Ramos (cell line): ENCODE results near the gene HIPK2.

Experiments
- in situ Hi-C: fragments of 300-500 bp; cut with MboI; formaldehyde crosslinking; loops from one replicate; pipeline ENCODE4 v1.14.3; 2022; ENCODE audit warnings: low sequenced_read_pairs; ENCODE audit not compliant: unreplicated experiment

The HIPK2 gene

DNA sequence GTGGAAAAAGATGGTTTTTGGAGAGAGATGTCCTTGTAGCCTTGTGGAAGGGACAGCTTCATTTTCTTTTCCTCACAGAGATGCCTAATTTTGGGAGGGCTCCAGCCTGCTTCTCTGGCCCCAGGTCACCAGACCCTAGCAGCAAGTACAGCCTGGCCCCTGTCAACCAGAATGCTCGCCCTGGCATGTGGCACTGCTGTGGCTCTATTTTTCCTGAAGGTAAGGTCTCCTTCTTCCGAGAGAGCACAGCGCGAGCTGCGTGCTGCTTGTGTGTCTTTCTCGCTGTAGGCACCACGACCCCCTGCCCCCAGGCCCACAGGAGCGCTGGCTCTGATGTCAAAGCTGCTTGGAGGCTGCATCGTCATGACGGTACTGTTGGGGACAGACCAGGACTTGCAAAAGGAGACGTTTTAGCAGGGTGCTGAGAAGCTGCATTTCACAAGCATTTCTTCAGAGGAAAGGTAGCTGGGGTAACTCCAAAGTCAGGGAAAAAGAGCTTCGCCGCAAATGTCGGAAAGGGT lies 195.6 kb downstream of the HIPK2 start:
- in situ Hi-C loops = no loop called here

DNA sequence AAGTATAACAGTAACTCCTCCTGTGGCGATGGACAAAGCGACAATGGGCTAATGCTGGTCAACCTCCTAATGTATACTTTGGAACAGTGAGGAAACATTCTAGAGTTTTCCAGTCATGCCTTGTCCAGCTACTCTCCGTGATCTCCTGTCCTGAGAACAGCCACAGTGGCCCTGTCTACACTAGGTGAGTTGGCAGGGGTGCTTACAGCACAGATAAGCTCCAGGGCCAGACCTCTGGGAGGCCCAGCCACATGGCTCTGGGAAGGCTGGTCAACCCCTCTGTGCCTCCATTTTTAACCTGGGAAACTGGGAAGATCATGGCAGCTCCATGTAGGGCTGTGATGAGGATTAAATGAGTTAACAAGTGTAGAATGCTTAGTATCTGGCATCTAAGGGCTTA lies 197.4 kb downstream of the HIPK2 start:
- in situ Hi-C loops = no loop called here

DNA sequence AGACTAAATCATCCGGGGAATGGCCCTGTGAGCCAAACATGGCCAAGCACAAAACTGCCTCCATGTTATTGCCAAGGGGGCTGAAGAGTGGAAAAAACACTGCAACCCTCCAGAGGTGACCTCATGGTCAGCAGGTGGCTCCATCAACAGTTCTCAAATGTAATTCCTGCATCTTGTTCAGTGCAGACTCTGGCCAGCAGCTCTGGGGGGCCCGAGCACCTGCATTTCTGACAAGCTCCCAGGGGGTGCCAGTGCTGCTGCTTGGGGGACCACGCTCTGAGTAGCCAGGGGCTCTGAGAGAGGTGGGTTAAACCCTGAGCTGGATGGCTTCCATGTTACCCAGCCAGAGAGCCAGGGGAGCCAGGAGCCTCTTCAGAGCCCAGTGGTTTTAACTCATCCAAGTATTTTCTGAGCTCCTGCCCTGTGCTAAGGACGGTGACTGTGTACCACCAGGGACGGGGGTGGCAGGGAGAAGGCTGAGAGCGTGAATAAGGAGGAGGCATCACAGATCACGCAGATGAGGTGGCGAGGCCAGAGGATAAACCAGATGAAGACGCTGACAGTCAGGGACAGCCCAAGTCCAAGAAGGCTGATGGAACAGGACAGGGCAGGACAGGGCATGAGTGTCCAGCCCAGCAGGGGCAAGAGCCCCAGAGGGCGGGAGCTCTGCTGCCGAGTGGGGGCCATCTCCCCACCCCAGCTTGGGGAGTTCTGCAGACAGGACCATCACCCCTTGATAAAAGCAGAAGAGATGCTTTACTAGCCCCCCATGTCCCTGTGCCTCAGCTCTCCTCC lies 201.4 kb downstream of the HIPK2 start:
- in situ Hi-C loops = no loop called here

- in situ Hi-C loops = no loop called here
These were observed 202.5 kb downstream of the HIPK2 start for GRCh38 chr7:139575338-139575680.

DNA sequence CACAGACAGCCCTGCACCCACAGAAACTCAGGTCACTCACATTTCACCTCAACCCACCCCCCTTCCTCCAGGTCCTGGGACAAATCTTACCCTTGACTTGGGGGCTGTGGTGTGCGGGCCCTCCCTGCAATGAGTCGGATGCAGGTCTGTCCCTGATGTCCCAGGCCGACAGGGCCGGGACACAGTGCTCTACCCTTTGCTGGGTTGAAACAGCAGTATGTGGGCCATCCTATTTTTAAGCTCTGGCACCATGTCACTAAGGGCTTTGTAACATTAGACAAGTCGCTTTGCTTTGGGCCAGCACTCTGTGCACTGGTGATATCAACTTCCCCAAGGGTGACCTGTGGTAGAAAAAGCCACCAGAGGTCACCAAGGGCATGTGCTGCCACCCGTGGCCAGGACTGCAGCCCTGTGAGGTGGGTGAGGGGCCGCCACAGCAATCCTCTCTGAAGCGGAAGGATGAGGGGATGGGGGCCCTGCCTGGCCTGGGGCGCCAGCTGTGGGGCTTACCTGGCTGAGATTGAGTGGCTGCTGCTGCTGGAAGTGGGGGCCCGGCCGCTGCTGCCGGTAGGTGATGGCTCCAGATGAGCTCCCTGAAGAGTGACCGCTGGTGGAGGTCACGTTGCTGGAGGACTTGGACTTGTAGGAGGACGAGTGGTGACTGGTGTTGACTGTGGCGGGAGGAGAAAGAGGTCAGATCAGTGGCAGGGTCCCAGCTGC lies 203.0 kb downstream of the HIPK2 start:
- in situ Hi-C loops = no loop called here

- in situ Hi-C loops = no loop called here
These were observed 203.9 kb downstream of the HIPK2 start for GRCh38 chr7:139573871-139574270.

- in situ Hi-C loops = no loop called here
These were observed 205.0 kb downstream of the HIPK2 start for GRCh38 chr7:139572704-139573385.

DNA sequence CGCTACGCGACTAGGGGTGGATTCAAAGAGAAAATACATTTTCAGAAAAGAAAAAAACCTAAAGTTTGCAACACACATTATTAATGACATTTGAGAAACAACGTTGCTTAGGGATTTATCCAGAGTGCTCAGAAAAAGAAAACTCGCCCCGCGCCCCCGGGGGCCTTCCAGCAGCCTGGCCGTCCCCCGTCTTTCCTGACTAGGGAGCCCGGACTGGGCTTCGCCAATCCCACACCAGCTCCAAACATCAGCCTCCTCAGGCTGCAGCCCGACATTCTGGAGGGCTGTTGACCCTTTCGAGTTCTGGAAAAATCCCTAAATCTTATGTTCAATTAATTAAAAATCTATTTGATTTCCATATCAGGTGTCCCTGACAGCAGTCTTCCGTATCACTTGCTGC lies 205.7 kb downstream of the HIPK2 start:
- in situ Hi-C loops = no loop called here

- in situ Hi-C loops = no loop called here
These were observed 206.1 kb downstream of the HIPK2 start for GRCh38 chr7:139571651-139572050.

DNA sequence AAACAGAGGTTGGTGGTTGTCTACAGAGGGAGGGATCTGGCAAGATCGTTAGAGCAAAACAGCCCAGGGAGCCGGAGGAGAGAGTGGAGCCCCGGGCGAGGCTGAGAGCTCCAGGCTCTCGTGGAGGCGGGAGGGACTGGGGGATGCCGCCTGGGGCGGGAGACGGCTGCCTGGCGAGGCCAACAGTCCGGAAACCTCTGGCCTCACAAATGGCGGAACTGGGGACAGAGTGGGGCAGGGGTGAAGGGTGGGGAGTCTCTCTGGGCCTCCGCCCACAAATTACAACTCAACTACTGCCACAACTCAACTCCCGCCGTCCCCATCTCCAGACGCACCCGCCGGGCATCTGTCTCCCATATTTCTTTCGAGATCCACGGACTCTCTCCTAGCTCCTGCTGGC lies 206.6 kb downstream of the HIPK2 start:
- in situ Hi-C loops = no loop called here

GRCh38 chr7:139570626-139571025 lies 207.2 kb downstream of the HIPK2 start:
- in situ Hi-C loops = no loop called here

DNA sequence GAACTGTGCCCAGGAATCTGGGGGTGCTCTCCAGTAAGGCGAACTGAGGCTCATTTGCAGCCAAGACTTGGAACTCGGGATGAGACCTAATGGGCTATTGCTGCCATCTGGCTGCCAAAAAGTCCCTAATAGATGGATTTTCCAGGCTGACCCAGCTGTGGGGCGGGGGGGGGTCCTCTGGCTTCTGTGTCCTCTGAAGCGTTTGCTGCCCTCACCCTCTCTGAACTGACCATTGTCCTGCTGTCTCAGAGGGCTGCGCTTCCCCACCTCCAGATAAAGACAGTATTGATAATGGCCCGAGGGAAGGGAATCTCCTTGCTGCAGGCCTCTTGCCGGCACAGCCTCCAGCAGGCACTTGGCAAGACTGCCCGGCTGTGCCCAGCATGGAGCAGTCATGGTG lies 207.7 kb downstream of the HIPK2 start:
- in situ Hi-C loops = no loop called here

DNA sequence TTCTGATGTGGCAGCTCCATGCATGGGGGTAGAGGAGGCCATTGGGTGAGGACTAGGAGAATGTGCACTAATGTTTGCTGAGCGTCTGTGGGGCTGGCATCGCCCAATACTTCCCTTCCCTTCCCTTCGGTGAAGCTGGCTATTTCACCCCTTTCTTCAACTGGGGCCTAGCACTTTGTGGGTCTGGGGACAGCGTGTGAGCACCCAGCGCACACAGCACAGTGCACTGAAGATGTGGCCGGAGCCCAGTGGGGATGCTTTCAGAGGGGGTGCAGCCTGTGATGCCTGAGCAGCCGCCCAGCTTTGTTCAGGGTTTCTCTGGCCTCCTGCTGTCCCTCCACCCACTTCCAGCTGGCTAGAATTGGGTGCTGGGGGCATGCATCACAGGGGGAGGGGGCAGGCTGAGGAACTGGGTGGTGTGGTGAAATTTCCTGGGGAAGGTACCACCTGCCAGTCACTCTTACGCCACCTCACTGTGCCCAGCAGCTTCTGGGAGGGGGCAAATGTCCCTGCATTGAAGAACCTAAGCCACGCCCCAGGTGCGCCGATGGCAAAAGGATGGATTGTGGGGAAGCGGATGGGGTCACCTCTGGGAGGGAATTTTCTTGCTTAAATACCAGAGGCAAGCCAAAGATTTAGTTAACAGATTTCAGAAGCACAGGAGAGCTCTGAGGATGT lies 208.8 kb downstream of the HIPK2 start:
- in situ Hi-C loops = no loop called here

DNA sequence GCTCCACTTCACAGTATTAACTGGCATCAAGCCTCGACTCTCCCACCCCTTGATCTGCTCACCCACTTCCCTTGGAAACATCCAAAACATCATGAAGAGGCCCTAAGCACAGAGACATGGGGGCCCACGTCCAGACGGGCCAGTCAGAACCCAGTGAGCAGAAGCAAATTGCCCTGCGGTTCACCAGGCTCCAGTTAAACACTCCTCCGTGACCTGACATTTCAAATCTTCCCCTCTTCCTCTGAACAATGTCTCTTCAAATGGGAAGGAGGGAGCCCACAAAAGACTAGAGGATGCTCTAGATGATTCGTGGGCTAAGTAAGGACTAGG lies 209.5 kb downstream of the HIPK2 start:
- in situ Hi-C loops = no loop called here

DNA sequence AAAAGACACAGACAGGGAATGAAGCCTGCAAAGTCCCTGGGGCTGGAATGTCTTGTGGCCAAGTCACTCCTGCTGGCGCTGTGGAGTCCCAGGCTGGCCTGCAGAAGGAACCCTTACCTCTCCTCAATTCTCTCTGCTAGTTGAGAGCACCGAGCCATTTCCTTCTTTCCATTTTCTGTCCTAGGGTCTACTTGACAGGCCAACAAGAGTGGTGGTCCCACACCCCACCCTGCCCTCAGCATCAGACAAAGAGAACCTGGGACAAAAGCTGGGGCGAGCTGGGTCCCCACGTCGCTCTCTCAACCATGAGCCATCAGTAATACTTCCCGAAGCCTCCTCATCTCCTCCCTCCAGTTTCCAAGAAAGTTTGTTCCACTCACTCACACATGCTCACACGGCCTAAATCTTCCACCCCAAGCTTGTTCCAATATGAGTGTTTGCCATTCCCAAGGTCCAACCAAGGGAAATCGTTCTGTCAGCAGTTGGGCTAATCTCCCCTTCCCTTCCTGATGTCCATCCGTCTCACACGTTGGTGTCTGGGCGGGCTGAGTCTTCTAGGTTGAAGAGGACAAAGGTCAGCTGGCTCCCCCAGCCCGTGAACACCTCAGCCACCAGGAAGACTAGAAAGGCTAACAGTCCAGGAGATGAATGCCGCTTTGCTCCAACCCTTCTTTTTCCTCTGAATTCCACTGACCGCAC lies 210.0 kb downstream of the HIPK2 start:
- in situ Hi-C loops = no loop called here

DNA sequence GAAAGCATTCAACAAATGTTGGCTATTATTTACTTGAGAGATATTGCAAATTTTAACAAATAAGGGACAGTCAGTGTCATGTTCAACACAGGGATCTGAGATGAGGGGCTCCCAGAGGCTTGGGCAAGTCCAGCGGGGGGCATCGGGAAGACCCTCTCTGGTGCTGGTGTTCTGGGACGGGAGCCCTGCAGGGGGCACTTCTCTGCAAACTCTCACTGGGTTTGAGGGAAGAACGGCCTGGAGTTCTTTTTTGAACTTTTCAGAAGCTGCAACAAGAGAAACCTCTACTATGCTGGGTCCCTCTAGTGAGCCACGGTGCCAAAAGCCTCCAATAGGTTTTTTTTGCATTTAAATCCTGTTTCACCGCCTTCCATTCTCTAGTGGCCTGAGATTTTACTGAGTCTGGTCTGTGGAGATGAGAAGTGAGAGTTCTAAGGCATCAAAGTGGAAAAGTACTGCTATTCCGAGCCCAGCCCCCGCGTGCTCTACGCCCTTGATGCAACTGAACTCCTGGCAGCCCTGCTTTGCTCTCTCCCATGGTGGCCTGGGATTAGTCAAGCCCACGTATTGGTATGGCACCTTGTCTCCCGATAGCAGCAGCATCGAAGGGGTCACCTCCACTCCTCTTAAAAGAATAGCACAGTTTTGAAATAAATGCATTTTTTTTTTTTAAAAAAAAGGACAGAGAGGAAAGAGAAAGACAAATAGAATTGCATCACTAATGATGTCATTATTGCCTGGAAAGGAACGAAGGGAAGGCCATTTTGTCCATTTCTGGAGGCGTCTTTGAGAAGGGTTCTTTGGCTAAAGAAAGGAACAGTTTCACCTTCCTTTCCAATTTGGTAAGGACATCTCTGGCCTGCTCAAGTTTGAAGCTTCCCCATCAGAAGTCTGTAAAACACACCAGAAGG lies 210.8 kb downstream of the HIPK2 start:
- in situ Hi-C loops = no loop called here

GRCh38 chr7:139566075-139566474 lies 211.7 kb downstream of the HIPK2 start:
- in situ Hi-C loops = no loop called here

DNA sequence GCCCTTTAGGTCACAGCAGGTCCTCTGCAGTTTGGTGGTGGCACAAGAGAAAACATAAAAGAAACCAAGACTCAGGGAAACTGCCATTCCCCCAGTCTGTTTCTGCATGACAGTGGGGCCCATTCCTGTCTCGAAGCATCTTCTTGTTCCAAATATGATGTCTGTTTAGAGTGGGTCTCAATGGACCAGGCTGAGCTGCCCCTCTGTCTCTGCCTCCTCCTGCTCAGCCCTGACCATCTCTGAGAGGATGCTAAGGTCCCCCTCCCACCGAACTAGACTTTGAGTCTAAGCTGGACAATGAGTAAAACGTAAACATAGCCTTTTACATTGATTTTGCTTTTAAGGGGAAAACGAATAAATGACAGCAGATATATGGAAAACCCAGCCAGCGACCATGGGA lies 213.9 kb downstream of the HIPK2 start:
- in situ Hi-C loops = no loop called here

- in situ Hi-C loops = no loop called here
These were observed 214.7 kb downstream of the HIPK2 start for GRCh38 chr7:139562961-139563565.
